Measurements from ENCODE around the gene GALNT5.

Gene GALNT5

DNA sequence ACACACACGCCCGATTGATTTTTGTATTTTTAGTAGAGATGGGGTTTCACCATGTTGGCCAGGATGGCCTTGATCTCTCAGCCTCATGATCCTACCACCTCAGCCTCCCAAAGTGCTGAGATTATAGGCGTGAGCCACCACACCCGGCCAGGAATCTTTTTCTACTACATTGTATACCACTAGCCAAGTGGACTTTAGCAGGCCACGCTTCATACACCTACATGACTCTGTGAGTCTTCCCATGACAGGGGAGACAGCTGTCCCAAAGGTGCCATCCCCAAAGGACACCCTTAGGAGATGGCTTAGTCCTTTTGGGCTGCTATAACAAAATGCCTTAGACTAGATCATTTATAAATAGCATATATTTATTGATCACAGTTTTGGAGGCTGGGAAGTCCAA lies 35.3 kb downstream of the GALNT5 start:
- no peak for DNase-seq

DNA sequence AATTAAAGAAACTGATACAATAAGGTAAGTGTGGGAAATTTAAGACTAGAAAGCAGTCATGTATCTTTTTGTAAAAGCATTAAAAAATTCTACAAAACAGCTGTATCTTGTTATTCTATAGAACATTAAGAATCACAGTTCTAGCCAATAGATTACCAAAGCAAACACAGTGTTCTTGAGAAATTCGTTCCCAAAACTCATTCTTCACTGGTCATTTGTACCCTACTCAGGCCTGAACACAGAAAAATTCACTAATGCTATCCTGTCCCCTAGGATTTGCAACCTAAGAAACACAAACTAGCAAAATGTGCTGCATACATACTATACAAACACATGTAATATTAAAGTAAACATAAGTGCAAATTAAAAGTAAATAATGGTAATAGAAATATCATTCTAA lies 39.0 kb downstream of the GALNT5 start:
- no peak for DNase-seq

GRCh38 chr2:157296958-157297357 lies 39.5 kb downstream of the GALNT5 start:
- no peak for DNase-seq

- no peak for DNase-seq
Observed at GRCh38 chr2:157301307-157301706, 43.8 kb downstream of the GALNT5 start.

GRCh38 chr2:157302492-157303099 lies 45.1 kb downstream of the GALNT5 start:
- DNase-seq, result peak; percentile 49

DNA sequence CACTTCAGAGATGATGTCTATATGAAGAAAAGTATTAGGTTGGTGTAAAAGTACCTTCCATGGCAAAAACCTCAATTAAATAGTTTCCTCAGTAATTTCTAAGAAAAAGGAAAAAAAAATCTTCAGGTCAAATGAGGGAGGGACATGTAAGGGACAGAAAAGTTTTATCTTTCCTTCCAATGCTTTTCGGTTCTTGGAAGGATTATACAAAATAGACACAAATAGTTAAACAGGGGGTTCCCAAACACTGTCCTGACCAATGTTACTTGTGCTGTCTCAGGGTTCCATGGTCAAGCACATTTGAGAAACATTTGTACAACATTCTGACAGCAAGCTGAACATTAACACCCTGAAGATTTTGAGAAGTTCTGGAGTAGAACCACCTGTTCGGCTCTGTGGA lies 46.1 kb downstream of the GALNT5 start:
- no peak for DNase-seq

DNA sequence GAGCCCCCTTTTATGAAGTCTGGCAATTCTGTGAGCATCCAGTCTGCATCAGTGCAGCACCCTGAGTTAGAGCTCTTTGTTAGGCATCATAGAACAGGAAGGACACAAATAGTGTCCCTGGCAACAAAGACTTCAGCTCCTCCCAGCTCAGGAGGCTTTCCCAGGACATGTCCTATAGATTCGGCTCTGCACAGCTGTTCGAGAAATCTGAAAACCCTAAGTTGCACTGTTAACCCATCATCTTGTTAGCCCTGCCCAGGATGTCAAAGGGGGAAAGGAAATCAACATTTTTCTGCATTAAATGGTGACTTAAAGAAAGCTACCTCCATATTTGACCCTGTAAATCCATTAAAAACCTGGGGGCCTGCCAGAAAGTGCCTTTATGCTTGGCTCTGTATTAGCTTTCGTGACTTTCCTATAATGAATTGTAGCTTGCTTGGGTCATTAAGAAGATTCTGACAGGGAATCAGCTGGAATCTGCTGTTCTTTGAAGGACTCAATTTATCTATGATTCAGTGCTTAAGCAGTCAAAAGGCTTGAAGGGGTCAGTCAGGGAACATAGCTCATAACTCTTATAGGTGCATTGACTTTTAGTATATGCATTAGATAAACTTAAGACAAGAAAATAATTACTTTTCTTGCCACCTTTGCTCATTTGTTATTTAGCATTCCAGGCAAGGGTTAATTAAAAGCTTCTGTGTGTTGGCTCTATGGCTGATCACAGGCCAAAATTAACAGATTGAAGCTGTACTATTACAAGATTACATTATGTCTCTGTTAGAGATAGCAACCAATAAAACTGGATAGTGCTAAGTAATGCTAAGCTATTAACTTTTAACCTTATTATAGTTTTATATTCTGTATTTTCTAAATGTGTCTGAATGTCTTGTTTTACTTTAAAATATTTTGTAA lies 47.6 kb downstream of the GALNT5 start:
- DNase-seq, result no peak

GRCh38 chr2:157305723-157306110 lies 48.2 kb downstream of the GALNT5 start:
- DNase-seq, result no peak

DNA sequence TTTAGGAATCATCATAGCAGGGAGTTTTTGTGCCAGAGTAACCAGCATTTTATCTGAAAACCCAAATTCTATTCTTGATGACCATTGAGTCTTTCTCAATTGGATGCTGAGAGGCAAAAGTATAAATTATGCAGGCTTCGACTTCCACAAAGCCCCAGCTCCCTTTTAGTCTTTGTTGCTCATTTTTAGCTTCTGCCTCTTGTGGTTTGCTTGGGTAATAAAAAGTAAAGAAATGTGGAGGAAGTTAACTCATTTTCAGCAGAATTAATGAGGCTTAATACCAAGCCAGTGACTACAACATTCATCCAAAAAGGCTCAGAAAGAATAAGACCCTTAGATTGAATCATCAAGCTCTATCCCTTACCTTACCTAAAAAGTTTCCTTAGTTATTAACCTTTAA lies 49.5 kb downstream of the GALNT5 start:
- DNase-seq, result no peak

DNA sequence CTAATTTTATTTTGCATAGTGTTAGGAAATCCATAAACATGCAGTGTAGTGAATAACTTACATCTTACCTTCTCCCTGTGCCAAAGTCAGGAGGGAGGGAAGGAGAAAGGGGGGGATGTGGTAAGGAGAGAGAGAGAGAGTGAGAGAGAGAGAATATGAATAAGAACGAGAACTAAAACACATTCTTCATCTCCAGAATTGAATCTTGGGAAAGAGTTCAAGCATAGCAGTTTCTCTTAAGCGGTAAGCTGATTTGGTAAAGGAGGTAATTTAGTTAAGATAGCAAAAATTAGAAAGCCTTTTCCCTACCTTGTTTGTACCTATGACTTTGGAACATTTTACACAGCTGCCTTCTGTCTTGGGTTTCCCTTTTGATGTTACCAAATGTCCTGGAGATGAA lies 52.4 kb downstream of the GALNT5 start:
- DNase-seq, result no peak

GRCh38 chr2:157311706-157312105 lies 54.2 kb downstream of the GALNT5 start:
- DNase-seq, result no peak

DNA sequence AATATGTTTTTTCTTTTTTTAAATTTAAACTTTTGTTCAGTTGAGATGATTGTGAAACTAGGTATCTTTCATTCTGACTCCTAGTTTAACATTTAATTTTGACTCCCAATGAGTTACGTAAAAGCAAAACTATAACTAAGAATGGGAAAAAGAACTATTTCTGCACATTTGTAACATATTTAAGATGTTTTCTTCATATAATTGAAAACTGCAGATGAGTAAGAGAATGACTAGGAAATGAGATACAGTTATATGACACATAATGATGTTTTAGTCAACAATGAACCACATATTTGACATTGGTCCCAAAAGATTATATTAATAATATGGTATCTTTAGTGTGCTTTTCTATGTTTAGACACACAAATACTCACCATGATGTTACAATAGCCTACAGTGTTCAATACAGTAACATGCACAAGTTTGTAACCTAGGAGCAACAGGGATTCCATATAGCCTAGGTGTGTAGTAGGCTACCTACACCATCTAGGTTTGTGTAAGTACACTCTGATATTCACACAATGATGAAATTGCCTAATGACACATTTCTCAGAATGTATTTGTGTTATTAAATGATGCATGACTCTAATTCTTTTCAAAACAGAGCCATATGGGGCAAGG lies 55.5 kb downstream of the GALNT5 start:
- DNase-seq, result no peak

GRCh38 chr2:157315901-157316300 lies 58.4 kb downstream of the GALNT5 start:
- DNase-seq, result no peak

DNA sequence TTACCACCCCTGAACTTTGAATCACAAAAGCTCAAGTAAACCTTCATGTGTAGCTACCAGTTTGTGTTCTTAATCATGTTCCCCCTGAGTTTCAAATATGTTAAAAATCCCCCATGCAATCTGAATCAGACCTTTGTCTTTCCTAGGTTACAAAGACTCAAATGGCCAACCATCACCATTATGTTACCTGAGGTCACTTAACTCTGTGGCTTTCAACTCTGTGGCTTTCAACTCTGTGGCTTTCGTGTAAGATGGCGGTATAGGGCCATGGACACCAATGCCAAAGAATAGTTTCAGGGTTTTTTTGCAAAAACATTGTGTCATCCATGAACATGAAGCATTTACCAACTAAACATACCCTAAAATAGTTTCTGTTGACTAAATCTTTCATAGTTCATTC lies 61.4 kb downstream of the GALNT5 start:
- no peak for DNase-seq

GRCh38 chr2:157319795-157320194 lies 62.3 kb downstream of the GALNT5 start:
- no peak for DNase-seq

- DNase-seq, result no peak
Observed at GRCh38 chr2:157320409-157320808, 62.9 kb downstream of the GALNT5 start.

DNA sequence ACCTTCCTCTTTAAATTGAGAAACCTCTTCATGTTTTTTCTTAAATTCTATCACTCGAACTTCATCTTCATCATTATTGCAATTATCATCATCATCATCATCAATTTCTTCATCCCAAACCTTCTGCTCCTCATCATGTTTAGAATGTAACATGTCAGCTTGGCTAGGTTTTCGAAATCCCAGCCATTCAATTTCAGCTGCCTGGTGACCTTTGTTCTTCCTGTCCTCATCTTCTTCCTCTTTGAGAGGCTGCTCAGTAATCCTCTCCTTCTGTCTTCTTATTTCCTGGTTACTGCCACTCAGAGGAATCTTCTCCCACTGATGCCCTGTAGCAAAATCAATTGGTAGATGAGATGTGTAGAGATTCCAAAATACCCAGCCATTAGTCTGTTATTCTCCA lies 64.0 kb downstream of the GALNT5 start:
- DNase-seq, result no peak

- no peak for DNase-seq
Observed at GRCh38 chr2:157322432-157322831, 64.9 kb downstream of the GALNT5 start.

DNA sequence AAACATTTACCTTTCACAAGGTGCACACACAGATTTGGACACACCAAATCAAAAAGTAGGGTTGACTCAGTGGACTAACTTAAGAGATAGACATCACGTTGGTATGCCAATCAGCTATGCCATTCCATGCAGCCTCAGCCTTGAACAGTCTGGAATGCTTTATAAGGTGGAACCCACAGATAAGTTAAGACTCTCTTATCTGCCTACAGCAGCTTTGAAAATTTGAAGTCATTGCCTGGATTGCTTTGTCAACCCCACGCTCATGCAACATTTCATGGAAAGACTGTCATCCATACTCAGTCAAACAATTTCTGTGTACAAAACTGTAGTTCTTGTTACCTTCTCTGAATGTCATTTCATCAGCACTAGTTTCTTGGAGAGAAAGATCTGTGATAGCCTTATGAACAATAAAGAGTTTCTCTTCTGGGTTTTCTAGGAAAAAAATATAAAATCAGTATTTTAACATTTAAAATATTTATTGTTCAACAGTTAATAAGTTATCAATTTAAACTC lies 66.9 kb downstream of the GALNT5 start:
- DNase-seq, result no peak

DNA sequence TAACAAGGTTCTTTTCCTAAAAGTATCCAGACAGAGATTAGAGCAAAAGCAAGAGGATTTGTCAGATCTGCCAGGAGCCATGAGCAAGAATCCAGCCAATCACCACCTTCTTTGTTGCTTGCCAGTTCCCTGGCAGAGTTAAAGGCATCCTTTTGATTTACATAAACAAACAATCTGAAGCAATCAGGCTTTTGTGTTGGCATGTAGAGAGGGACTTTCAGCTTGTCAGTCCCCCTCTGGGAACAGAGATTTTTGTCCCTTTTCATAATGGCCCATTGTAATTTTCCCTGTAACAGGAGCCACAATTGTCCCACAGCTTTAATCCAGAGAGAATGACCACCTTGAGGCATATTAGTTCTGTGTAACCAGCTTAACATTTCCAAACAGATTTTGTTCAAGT lies 68.3 kb downstream of the GALNT5 start, which contains the start of gene ERMN:
ERMN (minus strand) TSS at position 39 of the 400 bp plus-strand sequence. CDS start 182 bp downstream, outside the sequence.
- DNase-seq, result no peak

- no peak for DNase-seq
Observed at GRCh38 chr2:157326698-157327097, 69.2 kb downstream of the GALNT5 start.

GRCh38 chr2:157327200-157327599 lies 69.7 kb downstream of the GALNT5 start:
- no peak for DNase-seq

DNA sequence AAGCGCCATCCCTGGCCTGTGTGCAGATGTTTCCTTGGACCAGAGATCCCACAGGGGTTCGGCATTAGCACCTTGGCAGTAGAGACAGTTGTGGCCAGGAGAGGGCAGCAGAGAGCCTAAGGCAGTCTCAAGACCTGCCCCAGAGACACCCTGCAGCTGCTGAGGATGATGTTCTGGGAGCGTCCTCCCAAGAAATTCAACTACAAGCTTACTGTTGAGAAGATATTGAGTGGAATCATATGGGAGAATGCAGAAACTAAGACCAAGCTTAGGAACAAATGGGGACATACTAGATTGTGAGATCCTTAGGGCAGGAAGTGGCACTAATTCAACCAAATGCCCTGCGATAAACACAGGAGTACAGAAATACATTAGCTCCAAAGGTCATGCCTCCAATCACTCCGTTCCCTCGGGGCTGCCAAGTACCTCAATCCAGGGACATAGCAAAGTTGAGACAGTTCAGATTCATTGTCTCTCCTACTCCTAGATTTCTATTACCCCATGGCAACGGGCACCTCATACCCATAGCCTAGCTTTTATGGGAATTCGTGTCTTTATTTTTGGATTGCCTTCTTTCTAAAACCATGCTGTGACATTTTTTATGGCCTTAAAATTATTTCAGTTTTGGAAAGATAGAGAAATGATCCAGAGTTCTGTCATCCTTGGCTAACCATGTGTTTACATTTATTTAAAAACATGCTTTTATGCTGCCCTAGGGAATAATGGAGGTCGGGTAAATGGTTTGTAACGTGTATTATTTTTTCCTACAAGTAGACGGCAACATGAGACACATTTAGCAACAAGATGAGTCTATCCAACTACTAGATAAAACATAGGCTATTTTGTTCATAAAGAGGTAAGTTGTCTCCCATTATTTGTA lies 70.4 kb downstream of the GALNT5 start:
- DNase-seq, result peak; percentile 96
